K562 (cell line): Measurements from ENCODE around the gene MAST4. TPM values are rescaled to one million over a fixed set of nuclear protein-coding genes. Genes with fewer than 3 reads are reported as not detected.

Experiments
- BCOR ChIP-seq: fragments of 450-650 bp; IDR thresholded peaks from 2 replicates; pipeline ENCODE4 v1.6.1; 2016
- BRF1 ChIP-seq: IDR thresholded peaks from 3 replicates; pipeline ENCODE4 v1.6.1; 2011; ENCODE audit warnings: borderline replicate concordance, mild to moderate bottlenecking; ENCODE audit not compliant: insufficient read length; ENCODE audit errors: extremely low read depth
- C11orf30 ChIP-seq: fragments of 450-650 bp; IDR thresholded peaks from 2 replicates; pipeline ENCODE4 v1.6.1; 2016; ENCODE audit warnings: low read depth, mild to moderate bottlenecking
- CHD4 ChIP-seq: fragments of 200-600 bp; sonication (generic); IDR thresholded peaks from 3 replicates; pipeline ENCODE4 v1.6.1; 2012; ENCODE audit warnings: low read depth, mild to moderate bottlenecking, mixed read lengths, low read length, inconsistent platforms; ENCODE audit not compliant: insufficient read depth, insufficient replicate concordance, poor library complexity, severe bottlenecking
- CTCF ChIP-seq, 3 experiments: IDR thresholded peaks in 2 of 3; conservative IDR thresholded peaks in 1 of 3; 2 replicates each; pipeline ENCODE4 v1.5.1; 2011 to 2012; ENCODE audit warnings: low read length in 3 of 3, mild to moderate bottlenecking in 3 of 3, control low read depth in 2 of 3, improper control_type of control experiment in 1 of 3, inconsistent platforms in 1 of 3, low read depth in 1 of 3, mixed read lengths in 1 of 3, moderate library complexity in 1 of 3; ENCODE audit not compliant: insufficient read depth in 2 of 3
- MAX ChIP-seq: sonication (generic); formaldehyde crosslinking; IDR thresholded peaks from 2 replicates; pipeline ENCODE4 v1.9.0; 2022; ENCODE audit warnings: mild to moderate bottlenecking, missing genetic modification reagents
- NFE2L1 ChIP-seq: fragments of 450-650 bp; IDR thresholded peaks from 2 replicates; pipeline ENCODE4 v1.6.1; 2016; ENCODE audit warnings: missing genetic modification characterization, low read depth, mild to moderate bottlenecking, missing compliant biosample characterization, moderate library complexity, borderline replicate concordance
- NR1H2 ChIP-seq: sonication (generic); formaldehyde crosslinking; IDR thresholded peaks from 2 replicates; pipeline ENCODE4 v1.4.0; 2020; ENCODE audit warnings: mild to moderate bottlenecking, missing genetic modification reagents
- PHTF2 ChIP-seq: fragments of 250-450 bp; sonication (Bioruptor Pico); IDR thresholded peaks from 2 replicates; pipeline ENCODE4 v1.5.0; 2021; ENCODE audit warnings: mild to moderate bottlenecking
- PML ChIP-seq: IDR thresholded peaks from 2 replicates; pipeline ENCODE4 v1.6.1; 2012; ENCODE audit warnings: low read length, inconsistent platforms
- SMC3 ChIP-seq: conservative IDR thresholded peaks from 2 replicates; pipeline ENCODE4 v1.6.1; 2011; ENCODE audit warnings: low read depth, low read length, improper control_type of control experiment; ENCODE audit not compliant: insufficient read depth
- SRSF7 ChIP-seq: fragments of 200-400 bp; formaldehyde crosslinking; optimal IDR thresholded peaks from 2 replicates; pipeline ENCODE3; 2017; ENCODE audit warnings: mild to moderate bottlenecking, low read depth, low read length
- ZNF592 ChIP-seq: fragments of 450-650 bp; IDR thresholded peaks from 2 replicates; pipeline ENCODE4 v1.6.1; 2017; ENCODE audit warnings: antibody characterized with exemption, mild to moderate bottlenecking
- ZNF75A ChIP-seq: fragments of 450-650 bp; formaldehyde crosslinking; IDR thresholded peaks from 2 replicates; pipeline ENCODE4 v1.4.0; 2020; ENCODE audit warnings: mild to moderate bottlenecking
- polyA plus RNA-seq, 8 experiments: library from polyadenylated mRNA; depleted of rRNA in 4 of 8; stranded (reverse) in 5 of 8; unstranded in 3 of 8; fragments of >200 nt; fragmentation: Nextera tagmentation in 2 of 8; fragmentation: Illumina TruSeq in 1 of 8; extraction: Ambion mirVana in 2 of 8; extraction: Trizol in 1 of 8; gene quantifications; 2 replicates each; pipeline versions ENCODE4 v1.2.1 to v1.2.3, GENCODE V29; 2011 to 2014; ENCODE audit warnings: inconsistent platforms in 1 of 8, missing spikeins in 1 of 8
- total RNA-seq, 7 experiments: library from RNA; depleted of rRNA in 6 of 7; stranded (reverse); fragments of >200 nt in 6 of 7; fragmentation: Illumina TruSeq in 2 of 7; extraction: Trizol in 2 of 7; gene quantifications; 2 replicates each; pipeline versions ENCODE4 v1.2.1 to v1.2.3, GENCODE V29; 2011 to 2021; ENCODE audit warnings: low replicate concordance in 1 of 7
- TF ChIP-seq, protein P1 (sequence below): fragments of 450-650 bp; IDR thresholded peaks from 2 replicates; pipeline ENCODE4 v1.6.1; 2017; ENCODE audit warnings: antibody characterized with exemption
- TF ChIP-seq, protein P2 (sequence below): fragments of 250-450 bp; sonication (Bioruptor Pico); IDR thresholded peaks from 2 replicates; pipeline ENCODE4 v1.4.0; 2020; ENCODE audit warnings: mild to moderate bottlenecking, moderate library complexity

Gene MAST4
- total and polyA plus RNA-seq, 9 of the 15 experiments (the other 6 are each of a cell fraction or from before 2014, with no cell fraction given): 0.88 to 10.1 (median 5.2) TPM

DNA sequence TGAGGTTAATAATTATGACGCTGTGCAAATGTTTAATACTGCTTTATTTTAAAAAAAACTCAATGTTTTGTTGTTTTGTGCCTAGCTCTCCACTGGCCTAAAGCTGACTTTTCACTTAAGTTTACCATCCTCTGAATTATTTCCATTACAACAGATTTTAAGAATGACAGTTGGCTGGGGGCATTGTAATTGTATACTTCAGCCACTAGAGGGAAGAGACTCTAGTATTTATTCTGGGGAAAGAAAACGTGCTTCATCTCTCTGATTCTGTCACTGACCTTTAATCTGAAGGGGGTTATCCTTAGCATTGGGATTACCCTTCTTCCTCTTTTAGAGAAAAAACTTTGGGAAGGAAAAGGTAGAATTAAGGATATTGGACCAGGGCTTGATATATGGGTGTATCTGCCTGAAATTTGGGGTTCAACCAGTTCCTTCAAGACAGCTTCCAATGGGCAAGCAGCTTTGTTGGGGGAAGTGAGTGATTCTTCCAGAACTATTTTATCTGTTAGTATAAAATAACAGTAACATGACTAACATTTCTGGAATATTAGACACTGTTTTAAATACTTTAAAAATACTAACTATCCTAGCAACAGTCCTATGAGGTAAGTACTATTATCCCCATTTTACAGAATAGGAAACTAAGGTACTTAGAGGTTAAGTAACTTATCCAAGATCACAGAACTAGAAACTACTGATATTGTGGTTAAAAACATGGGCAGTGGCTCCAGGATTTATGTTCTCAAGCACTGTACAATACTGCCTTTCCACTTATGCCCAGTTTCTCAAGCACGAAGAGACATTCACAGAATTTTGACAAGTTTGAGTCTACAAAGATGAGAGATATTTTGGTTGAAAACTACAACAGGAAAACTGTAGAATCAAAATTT, 392.0 kb downstream of the MAST4 start (continued):
- TF ChIP-seq, protein P1, sequence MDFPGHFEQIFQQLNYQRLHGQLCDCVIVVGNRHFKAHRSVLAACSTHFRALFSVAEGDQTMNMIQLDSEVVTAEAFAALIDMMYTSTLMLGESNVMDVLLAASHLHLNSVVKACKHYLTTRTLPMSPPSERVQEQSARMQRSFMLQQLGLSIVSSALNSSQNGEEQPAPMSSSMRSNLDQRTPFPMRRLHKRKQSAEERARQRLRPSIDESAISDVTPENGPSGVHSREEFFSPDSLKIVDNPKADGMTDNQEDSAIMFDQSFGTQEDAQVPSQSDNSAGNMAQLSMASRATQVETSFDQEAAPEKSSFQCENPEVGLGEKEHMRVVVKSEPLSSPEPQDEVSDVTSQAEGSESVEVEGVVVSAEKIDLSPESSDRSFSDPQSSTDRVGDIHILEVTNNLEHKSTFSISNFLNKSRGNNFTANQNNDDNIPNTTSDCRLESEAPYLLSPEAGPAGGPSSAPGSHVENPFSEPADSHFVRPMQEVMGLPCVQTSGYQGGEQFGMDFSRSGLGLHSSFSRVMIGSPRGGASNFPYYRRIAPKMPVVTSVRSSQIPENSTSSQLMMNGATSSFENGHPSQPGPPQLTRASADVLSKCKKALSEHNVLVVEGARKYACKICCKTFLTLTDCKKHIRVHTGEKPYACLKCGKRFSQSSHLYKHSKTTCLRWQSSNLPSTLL: no peak
- TF ChIP-seq, protein P2, sequence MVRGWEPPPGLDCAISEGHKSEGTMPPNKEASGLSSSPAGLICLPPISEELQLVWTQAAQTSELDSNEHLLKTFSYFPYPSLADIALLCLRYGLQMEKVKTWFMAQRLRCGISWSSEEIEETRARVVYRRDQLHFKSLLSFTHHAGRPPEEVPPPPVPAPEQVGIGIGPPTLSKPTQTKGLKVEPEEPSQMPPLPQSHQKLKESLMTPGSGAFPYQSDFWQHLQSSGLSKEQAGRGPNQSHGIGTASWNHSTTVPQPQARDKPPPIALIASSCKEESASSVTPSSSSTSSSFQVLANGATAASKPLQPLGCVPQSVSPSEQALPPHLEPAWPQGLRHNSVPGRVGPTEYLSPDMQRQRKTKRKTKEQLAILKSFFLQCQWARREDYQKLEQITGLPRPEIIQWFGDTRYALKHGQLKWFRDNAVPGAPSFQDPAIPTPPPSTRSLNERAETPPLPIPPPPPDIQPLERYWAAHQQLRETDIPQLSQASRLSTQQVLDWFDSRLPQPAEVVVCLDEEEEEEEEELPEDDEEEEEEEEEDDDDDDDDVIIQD: no peak
- peak; percentile 20; the same call in 1 of the 2 replicates for TF ChIP-seq SMC3
- TF ChIP-seq CTCF (IDR thresholded peaks at IDR 0.05 in 2 of 3, conservative IDR thresholded peaks at IDR 0.05 in 1 of 3; ENCODE audit: insufficient read depth in 2 of 3, low read depth in 1 of 3, low read length in 3 of 3): peak; percentile 48 to 77 (median 71); a peak in 5 of 6 replicates
- no peak for TF ChIP-seq NR1H2 (CRISPR knock-in tag)
- TF ChIP-seq SRSF7: no peak
- no peak for TF ChIP-seq NFE2L1 (tag)
- no peak for TF ChIP-seq PML
- TF ChIP-seq C11orf30: no peak
- no peak for TF ChIP-seq MAX
- TF ChIP-seq BCOR: 0 out of 2 replicates have a peak, but pooled peaks have one; percentile 19
- TF ChIP-seq CHD4: no peak
- TF ChIP-seq ZNF75A: no peak
- no peak for TF ChIP-seq PHTF2 (CRISPR knock-in tag)
- TF ChIP-seq BRF1: no peak
- TF ChIP-seq ZNF592: no peak
